ENCODE data around the gene PARD3B. TPM values are rescaled to one million over a fixed set of nuclear protein-coding genes. Genes with fewer than 3 reads are reported as not detected.

PARD3B gene
- total RNA-seq, 2 experiments from 2014 or later = 0.16 TPM; not detected in 1

- Mint-ChIP-seq H3K4me1 (no peaks in the 10 kb centered on the region), H3K9me3 (ENCODE audit: low read depth) (no peaks in the 10 kb centered on the region), H3K36me3 (no peaks in the 10 kb centered on the region), H3K27me3 (no peaks in the 10 kb centered on the region), H3K27ac (no peak overlapping the region), H3K4me3 (no peak overlapping the region)
- DNase-seq (no peak), ATAC-seq (no peak)
- CTCF ChIA-PET = no interaction called here
Observed at GRCh38 chr2:205566606-205567168, 1021.4 kb downstream of the PARD3B start.

DNA sequence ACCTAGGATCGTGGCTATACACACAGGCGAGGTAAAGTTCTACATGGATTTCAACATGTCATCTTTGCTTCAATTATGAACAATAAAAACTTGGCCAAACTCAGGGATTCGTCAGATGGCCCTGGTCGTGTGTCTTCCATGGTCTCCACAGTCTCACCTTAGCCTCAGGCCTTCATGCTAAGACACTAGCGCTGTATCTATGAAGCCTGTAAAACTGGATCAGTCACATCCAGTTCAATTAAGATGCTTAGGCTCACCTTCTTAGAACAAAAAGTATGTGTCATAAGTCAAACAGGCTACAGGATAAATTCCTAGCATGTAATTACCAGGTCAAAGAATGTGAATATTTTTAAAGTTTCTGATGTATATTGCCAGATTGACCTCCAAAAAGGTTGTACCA, 1023.3 kb downstream of the PARD3B start:
- no peak for DNase-seq
- H3K36me3 Mint-ChIP-seq = no peaks in the 10 kb centered on the region
- H3K9me3 Mint-ChIP-seq (ENCODE audit: low read depth) = no peaks in the 10 kb centered on the region
- CTCF ChIA-PET = no interaction called here
- ATAC-seq = no peak
- no peaks in the 10 kb centered on the region for H3K27me3 Mint-ChIP-seq
- no peak overlapping the region for H3K27ac Mint-ChIP-seq
- no peak overlapping the region for H3K4me3 Mint-ChIP-seq
- no peaks in the 10 kb centered on the region for H3K4me1 Mint-ChIP-seq

DNA sequence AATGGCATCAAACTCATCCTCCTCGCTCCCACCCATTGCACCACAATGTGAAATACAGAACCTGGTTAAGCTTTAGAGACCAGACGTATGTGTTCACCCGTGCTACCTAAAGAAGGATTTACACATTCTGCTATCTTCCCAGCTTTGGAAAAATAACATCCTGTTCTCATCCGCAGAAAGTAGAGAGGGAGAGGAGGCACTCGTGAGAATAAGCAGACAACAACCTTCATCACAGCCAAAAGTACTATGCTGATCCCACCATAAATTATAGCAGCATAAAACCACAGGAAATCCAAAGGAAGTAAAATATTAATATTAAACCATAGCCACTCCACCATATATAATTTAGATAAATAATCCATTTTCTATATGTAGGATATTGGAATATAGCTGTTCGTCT, 1025.4 kb downstream of the PARD3B start:
- Mint-ChIP-seq H3K4me3 (no peak overlapping the region), H3K4me1 (no peaks in the 10 kb centered on the region), H3K9me3 (ENCODE audit: low read depth) (no peaks in the 10 kb centered on the region)

GRCh38 chr2:205571360-205571959, 1026.2 kb downstream of the PARD3B start:
- Mint-ChIP-seq H3K4me1 (no peaks in the 10 kb centered on the region), H3K27ac (no peak overlapping the region), H3K27me3 (no peaks in the 10 kb centered on the region), H3K9me3 (ENCODE audit: low read depth) (no peaks in the 10 kb centered on the region), H3K36me3 (no peaks in the 10 kb centered on the region), H3K4me3 (no peak overlapping the region)
- CTCF ChIA-PET = no interaction called here
- no peak for DNase-seq
- ATAC-seq = no peak

More for the DNA sequence above, 1025.4 kb downstream of the PARD3B start:
- Mint-ChIP-seq H3K27ac (no peak overlapping the region), H3K36me3 (no peaks in the 10 kb centered on the region), H3K27me3 (no peaks in the 10 kb centered on the region)
- DNase-seq (no peak), ATAC-seq (no peak)
- CTCF ChIA-PET = no interaction called here

DNA sequence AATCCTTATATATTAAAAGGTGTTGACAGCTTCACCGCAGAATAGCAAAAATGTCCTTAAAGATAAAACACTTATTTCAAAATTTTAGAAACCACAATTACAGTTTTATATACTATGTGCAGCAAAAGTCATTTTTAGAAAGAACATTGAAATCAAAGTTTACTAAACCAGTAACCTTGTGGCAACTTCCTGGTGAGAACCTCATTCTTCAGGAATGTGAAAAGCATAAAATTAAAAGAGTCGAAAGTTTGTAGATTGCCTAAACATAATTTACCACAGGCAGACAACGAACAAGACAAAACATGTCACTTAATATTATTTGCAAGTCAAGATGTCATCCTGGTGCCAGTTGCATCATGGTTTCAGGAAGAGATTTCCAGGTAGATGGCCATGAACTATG, 1028.7 kb downstream of the PARD3B start:
- Mint-ChIP-seq H3K27me3 (no peaks in the 10 kb centered on the region), H3K4me1 (no peaks in the 10 kb centered on the region), H3K9me3 (ENCODE audit: low read depth) (no peaks in the 10 kb centered on the region), H3K36me3 (no peaks in the 10 kb centered on the region), H3K4me3 (no peak overlapping the region), H3K27ac (no peak overlapping the region)
- ATAC-seq (no peak), DNase-seq (no peak)
- CTCF ChIA-PET = no interaction called here

- Mint-ChIP-seq H3K4me1 (no peaks in the 10 kb centered on the region), H3K27me3 (no peaks in the 10 kb centered on the region), H3K36me3 (no peaks in the 10 kb centered on the region), H3K4me3 (no peak overlapping the region), H3K9me3 (ENCODE audit: low read depth) (no peaks in the 10 kb centered on the region), H3K27ac (no peak overlapping the region)
- DNase-seq = no peak
- ATAC-seq = no peak
- CTCF ChIA-PET = no interaction called here
Observed at GRCh38 chr2:205579335-205579734, 1034.1 kb downstream of the PARD3B start.

- Mint-ChIP-seq H3K36me3 (no peaks in the 10 kb centered on the region), H3K27me3 (no peaks in the 10 kb centered on the region), H3K27ac (no peak overlapping the region), H3K4me1 (no peaks in the 10 kb centered on the region), H3K4me3 (no peak overlapping the region), H3K9me3 (ENCODE audit: low read depth) (no peaks in the 10 kb centered on the region)
- ATAC-seq (no peak), DNase-seq (no peak)
- CTCF ChIA-PET = no interaction called here
Observed at GRCh38 chr2:205580212-205580987, 1035.1 kb downstream of the PARD3B start.

- no peak overlapping the region for H3K4me3 Mint-ChIP-seq
- no peak for DNase-seq
- no peak overlapping the region for H3K27ac Mint-ChIP-seq
- no peaks in the 10 kb centered on the region for H3K9me3 Mint-ChIP-seq (ENCODE audit: low read depth)
- no peak for ATAC-seq
- H3K27me3 Mint-ChIP-seq = no peaks in the 10 kb centered on the region
- no peaks in the 10 kb centered on the region for H3K36me3 Mint-ChIP-seq
- H3K4me1 Mint-ChIP-seq = no peaks in the 10 kb centered on the region
- CTCF ChIA-PET = no interaction called here
Observed at GRCh38 chr2:205582366-205582765, 1037.1 kb downstream of the PARD3B start.

DNA sequence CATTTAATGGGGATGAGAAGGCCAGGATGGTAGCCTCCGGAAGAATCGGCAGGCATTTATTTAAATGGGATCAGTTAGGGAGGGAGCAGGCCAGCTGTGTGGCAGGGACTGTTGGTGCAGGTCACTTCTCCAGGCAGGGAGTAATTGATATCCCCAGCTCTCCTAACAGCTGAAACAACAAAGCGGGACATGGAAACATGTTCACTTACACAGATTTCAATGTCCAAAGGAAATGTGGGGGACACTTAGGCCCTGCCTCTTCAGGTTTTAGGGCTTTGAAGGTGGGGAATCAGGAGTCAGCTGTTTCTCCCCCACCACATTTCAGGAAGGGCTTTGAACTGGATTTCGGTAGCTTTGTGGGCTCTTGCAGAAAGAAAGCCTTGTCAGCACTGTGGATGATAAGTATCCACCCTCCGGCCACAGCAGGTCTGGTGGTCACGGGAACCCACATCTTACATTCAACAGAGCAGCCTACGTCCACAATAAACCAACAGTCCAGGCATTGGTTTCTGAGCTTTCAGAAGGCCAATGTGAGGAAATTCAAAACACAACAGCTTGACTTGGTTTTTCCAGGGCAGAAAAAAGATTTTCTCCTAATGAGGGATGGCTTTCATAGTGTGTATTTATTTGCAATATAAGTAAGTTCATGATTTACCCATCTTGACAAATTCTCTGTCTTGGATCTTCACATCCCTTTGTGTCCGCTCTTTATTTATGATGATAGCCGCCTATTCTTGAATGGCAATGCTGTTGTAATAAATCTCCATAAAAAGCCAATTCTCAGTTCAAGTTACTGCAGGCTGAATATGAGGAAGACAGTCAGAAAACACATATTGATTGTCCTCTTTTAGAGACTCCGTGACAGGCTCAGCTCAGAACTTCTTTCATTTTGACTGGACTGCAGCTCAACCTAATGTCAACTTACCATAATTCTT, 1040.4 kb downstream of the PARD3B start:
- no peaks in the 10 kb centered on the region for H3K36me3 Mint-ChIP-seq
- ATAC-seq (no peak), DNase-seq (no peak)
- H3K4me1 Mint-ChIP-seq = no peaks in the 10 kb centered on the region
- CTCF ChIA-PET = no interaction called here
- H3K27me3 Mint-ChIP-seq = no peaks in the 10 kb centered on the region
- no peak overlapping the region for H3K4me3 Mint-ChIP-seq
- H3K27ac Mint-ChIP-seq = no peak overlapping the region
- no peaks in the 10 kb centered on the region for H3K9me3 Mint-ChIP-seq (ENCODE audit: low read depth)

- Mint-ChIP-seq H3K36me3 (no peaks in the 10 kb centered on the region), H3K4me1 (no peaks in the 10 kb centered on the region), H3K9me3 (ENCODE audit: low read depth) (no peaks in the 10 kb centered on the region), H3K27ac (no peak overlapping the region), H3K27me3 (no peaks in the 10 kb centered on the region), H3K4me3 (no peak overlapping the region)
- ATAC-seq (no peak), DNase-seq (no peak)
- CTCF ChIA-PET = no interaction called here
Observed at GRCh38 chr2:205586626-205587025, 1041.4 kb downstream of the PARD3B start.

DNA sequence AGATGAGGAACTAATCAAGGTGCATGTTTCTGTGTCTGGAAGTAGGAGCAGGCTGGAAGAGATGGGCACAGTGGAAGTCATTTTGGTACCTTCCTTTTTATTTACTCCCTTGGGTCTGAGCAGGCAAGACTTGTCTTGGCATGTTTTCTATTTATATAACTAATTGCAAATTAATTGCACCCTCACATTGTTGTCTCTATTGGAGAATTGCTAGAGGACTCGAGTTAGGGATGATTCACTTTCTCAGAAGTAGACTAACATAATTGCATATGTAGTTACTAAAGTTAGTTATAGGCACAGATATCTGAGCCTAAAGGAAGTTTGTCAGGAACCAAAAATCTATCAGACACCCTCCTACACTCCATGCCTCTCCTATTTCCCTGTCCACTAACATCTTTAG, 1044.2 kb downstream of the PARD3B start:
- no peak for DNase-seq
- no peak for ATAC-seq
- CTCF ChIA-PET = no interaction called here
- no peaks in the 10 kb centered on the region for H3K36me3 Mint-ChIP-seq
- no peak overlapping the region for H3K27ac Mint-ChIP-seq
- H3K4me1 Mint-ChIP-seq = no peaks in the 10 kb centered on the region
- no peaks in the 10 kb centered on the region for H3K9me3 Mint-ChIP-seq (ENCODE audit: low read depth)
- H3K27me3 Mint-ChIP-seq = no peaks in the 10 kb centered on the region
- no peak overlapping the region for H3K4me3 Mint-ChIP-seq

GRCh38 chr2:205590759-205591158, 1045.5 kb downstream of the PARD3B start:
- CTCF ChIA-PET = no interaction called here
- no peak overlapping the region for H3K27ac Mint-ChIP-seq
- H3K4me3 Mint-ChIP-seq = no peak overlapping the region
- no peaks in the 10 kb centered on the region for H3K36me3 Mint-ChIP-seq
- DNase-seq = no peak
- no peaks in the 10 kb centered on the region for H3K4me1 Mint-ChIP-seq
- H3K9me3 Mint-ChIP-seq (ENCODE audit: low read depth) = no peaks in the 10 kb centered on the region
- H3K27me3 Mint-ChIP-seq = no peaks in the 10 kb centered on the region
- ATAC-seq = no peak

DNA sequence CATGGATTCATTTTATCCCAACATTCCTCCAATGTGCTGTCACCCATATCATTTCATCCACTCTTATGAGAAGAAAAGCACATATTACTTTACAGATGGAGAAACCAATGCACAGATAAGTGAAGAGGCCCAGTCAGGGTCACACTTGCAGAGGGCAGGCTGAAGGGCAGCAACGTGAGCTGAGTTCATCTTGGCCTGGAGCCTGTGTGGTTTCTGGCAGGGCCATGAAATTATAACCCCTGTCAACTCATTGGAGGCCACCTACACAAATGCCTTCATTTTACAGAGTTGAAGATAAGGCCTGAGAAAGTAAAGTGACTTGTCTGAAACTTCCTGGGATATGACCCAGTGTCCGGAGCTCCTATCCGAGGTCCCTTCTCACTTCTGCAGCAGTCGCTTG, 1048.6 kb downstream of the PARD3B start:
- Mint-ChIP-seq H3K9me3 (ENCODE audit: low read depth) (peaks cover 3% of the 10 kb centered on the region), H3K27ac (no peak overlapping the region), H3K4me3 (no peak overlapping the region), H3K36me3 (no peaks in the 10 kb centered on the region), H3K27me3 (no peaks in the 10 kb centered on the region), H3K4me1 (no peaks in the 10 kb centered on the region)
- CTCF ChIA-PET = no interaction called here
- ATAC-seq (no peak), DNase-seq (no peak)
